CD14-positive monocyte (primary cell): ENCODE results near the gene NCAM1. TPM values are rescaled to one million over a fixed set of nuclear protein-coding genes. Genes with fewer than 3 reads are reported as not detected.

ENCODE experiments used
- DNase-seq, 3 donors: peaks; one replicate each; pipeline ENCODE4 v3.0.0-alpha.2; 2011 to 2022
- H2AFZ ChIP-seq: 2 replicates; pipeline ENCODE4 v1.6.0; 2012; ENCODE audit warnings: mild to moderate bottlenecking, low read depth, low read length, inconsistent platforms; ENCODE audit not compliant: insufficient read depth, poor library complexity, severe bottlenecking
- H3K27ac ChIP-seq, 2 donors: 1 replicate in 1 of 2; 2 replicates in 1 of 2; pipeline ENCODE4 v1.5.1; 2012 to 2013; ENCODE audit warnings: low read length in 2 of 2, control low read depth in 1 of 2, inconsistent platforms in 1 of 2, low read depth in 1 of 2, mild to moderate bottlenecking in 1 of 2
- H3K27me3 ChIP-seq, 2 donors: one replicate each; pipeline versions ENCODE4 v1.6.0 to v1.6.1; 2011 to 2013; ENCODE audit warnings: low read length in 2 of 2; ENCODE audit not compliant: control insufficient read depth in 2 of 2, insufficient read depth in 2 of 2
- H3K36me3 ChIP-seq, 2 donors: replicated peaks in 1 of 2; 1 replicate in 1 of 2; 2 replicates in 1 of 2; pipeline versions ENCODE4 v1.5.1 to v1.6.1; 2012 to 2013; ENCODE audit warnings: low read length in 2 of 2, control low read depth in 1 of 2, inconsistent platforms in 1 of 2, mild to moderate bottlenecking in 1 of 2; ENCODE audit not compliant: insufficient read depth in 2 of 2, control insufficient read depth in 1 of 2
- H3K4me1 ChIP-seq, 2 donors: 1 replicate in 1 of 2; 2 replicates in 1 of 2; pipeline versions ENCODE4 v1.5.1 to v1.6.1; 2012 to 2013; ENCODE audit warnings: low read length in 2 of 2, control low read depth in 1 of 2, inconsistent platforms in 1 of 2, mild to moderate bottlenecking in 1 of 2, moderate library complexity in 1 of 2; ENCODE audit not compliant: insufficient read depth in 2 of 2, control insufficient read depth in 1 of 2
- H3K4me2 ChIP-seq: replicated peaks from 2 replicates; pipeline ENCODE3; 2012; ENCODE audit warnings: low read length, moderate library complexity, mild to moderate bottlenecking; ENCODE audit not compliant: poor library complexity, severe bottlenecking; ENCODE audit errors: extremely low read depth
- H3K4me3 ChIP-seq, 3 experiments: fragments of 200-600 bp in 1 of 3; sonication (generic) in 1 of 3; replicated peaks in 1 of 3; 1 replicate in 2 of 3; 2 replicates in 1 of 3; pipeline ENCODE4 v1.5.1; 2011 to 2013; ENCODE audit warnings: low read length in 3 of 3, mild to moderate bottlenecking in 3 of 3, control low read depth in 2 of 3, low read depth in 2 of 3, inconsistent platforms in 1 of 3, moderate library complexity in 1 of 3
- H3K79me2 ChIP-seq: 2 replicates; pipeline ENCODE4 v1.6.0; 2012; ENCODE audit warnings: mild to moderate bottlenecking, control low read depth, inconsistent platforms, low read length, moderate library complexity; ENCODE audit not compliant: insufficient read depth
- H3K9ac ChIP-seq: 2 replicates; pipeline ENCODE4 v1.6.0; 2017; ENCODE audit warnings: low read length, mild to moderate bottlenecking; ENCODE audit not compliant: insufficient read depth, poor library complexity, severe bottlenecking
- H3K9me3 ChIP-seq, 2 donors: replicated peaks in 1 of 2; 1 replicate in 1 of 2; 2 replicates in 1 of 2; pipeline versions ENCODE4 v1.5.1 to v1.6.1; 2012 to 2013; ENCODE audit warnings: low read length in 2 of 2, control low read depth in 1 of 2; ENCODE audit not compliant: control insufficient read depth in 1 of 2, insufficient read depth in 1 of 2
- H4K20me1 ChIP-seq: 2 replicates; pipeline ENCODE4 v1.6.0; 2012; ENCODE audit warnings: mild to moderate bottlenecking, low read length, control low read depth, moderate library complexity; ENCODE audit not compliant: insufficient read depth
- H3K27ac Mint-ChIP-seq, 7 donors: one replicate each; pipeline ENCODE4 v1.8.0; 2020; ENCODE audit warnings: mild to moderate bottlenecking in 7 of 7, mixed read lengths in 7 of 7, moderate library complexity in 6 of 7, inconsistent platforms in 2 of 7
- H3K27me3 Mint-ChIP-seq, 3 donors: one replicate each; pipeline ENCODE4 v1.8.0; 2021 to 2022; ENCODE audit warnings: low read depth in 3 of 3, mild to moderate bottlenecking in 3 of 3, mixed read lengths in 3 of 3, moderate library complexity in 3 of 3, inconsistent platforms in 1 of 3
- H3K36me3 Mint-ChIP-seq, 2 donors: one replicate each; pipeline ENCODE4 v1.8.0; 2020; ENCODE audit warnings: mixed read lengths in 2 of 2, inconsistent platforms in 1 of 2, mild to moderate bottlenecking in 1 of 2
- H3K4me1 Mint-ChIP-seq: one replicate; pipeline ENCODE4 v1.8.0; 2020; ENCODE audit warnings: mild to moderate bottlenecking, mixed read lengths
- H3K4me3 Mint-ChIP-seq, 2 donors: one replicate each; pipeline ENCODE4 v1.8.0; 2020; ENCODE audit warnings: mild to moderate bottlenecking in 2 of 2, mixed read lengths in 2 of 2, moderate library complexity in 1 of 2
- H3K9me3 Mint-ChIP-seq, 7 donors: one replicate each; pipeline ENCODE4 v1.8.0; 2020 to 2022; ENCODE audit warnings: mixed read lengths in 7 of 7, mild to moderate bottlenecking in 6 of 7, moderate library complexity in 6 of 7, inconsistent platforms in 2 of 7
- CTCF ChIP-seq: fragments of 200-600 bp; IDR thresholded peaks from one replicate; pipeline ENCODE4 v1.8.0; 2022; ENCODE audit warnings: antibody characterized with exemption, mild to moderate bottlenecking
- WGBS: methylation state at CpG from one replicate; pipeline ENCODE4 v1.1.5; 2013; ENCODE audit warnings: missing lambda C conversion rate; ENCODE audit not compliant: insufficient coverage; 5-methylcytosine and 5-hydroxymethylcytosine counted together
- intact Hi-C, 2 donors: fragments of 100-400 bp; cut with micrococcal nuclease; formaldehyde crosslinking; loops; one replicate each; pipeline versions ENCODE4 v1.15.0 to v1.15.1; 2023
- polyA plus RNA-seq, 3 donors: library from polyadenylated mRNA; depleted of rRNA in 1 of 3; unstranded in 2 of 3; stranded (reverse) in 1 of 3; fragments of 300-500 nt in 2 of 3; fragments of >200 nt in 1 of 3; fragmentation: Illumina TruSeq in 2 of 3; gene quantifications; 1 replicate in 2 of 3; 2 replicates in 1 of 3; pipeline ENCODE4 v1.2.3, GENCODE V29; 2012 to 2021

The NCAM1 gene
- polyA plus RNA-seq, 3 donors, result 0.65 to 0.69 TPM; not detected in 1

DNA sequence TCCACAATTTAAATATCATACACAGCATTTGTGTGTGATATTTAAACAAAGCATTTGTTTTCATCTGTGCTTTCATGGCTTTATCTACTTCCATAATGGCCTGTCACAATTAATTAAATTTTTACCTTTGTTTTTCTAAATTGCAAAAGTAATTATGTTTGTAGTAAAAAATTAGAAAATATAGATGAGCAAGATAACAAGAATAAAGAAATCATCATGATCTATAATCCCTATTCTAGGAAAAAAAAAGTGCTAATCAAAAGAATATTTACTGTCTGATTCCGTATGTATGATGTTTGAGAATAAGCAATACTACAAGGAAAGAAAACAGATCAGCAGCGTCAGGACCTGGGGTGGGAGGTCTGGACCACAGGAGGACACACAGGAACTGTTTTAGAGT lies 149.9 kb downstream of the NCAM1 start:
- H3K27me3 Mint-ChIP-seq, result peaks cover 2 to 6% (median 3%) of the 10 kb centered on the region in 3 donors
- H2AFZ ChIP-seq, result no peak overlapping the region
- no peaks in the 10 kb centered on the region for H3K79me2 ChIP-seq
- H3K4me1 Mint-ChIP-seq, result peaks cover 3% of the 10 kb centered on the region
- no peak overlapping the region for H3K4me2 ChIP-seq
- H3K9ac ChIP-seq, result no peak overlapping the region
- H3K27ac Mint-ChIP-seq, result peak overlapping the region in 1 of 7 donors; percentile 55
- H3K4me1 ChIP-seq, result peaks cover 0 to 6% of the 10 kb centered on the region in 2 donors
- whole genome bisulfite sequencing, result 88% methylated on average over 2 of the region's 2 CpGs
- H3K9me3 Mint-ChIP-seq, result no peaks in the 10 kb centered on the region
- H3K36me3 ChIP-seq, result no peaks in the 10 kb centered on the region
- no peaks in the 10 kb centered on the region for H4K20me1 ChIP-seq
- TF ChIP-seq CTCF, result no peak
- intact Hi-C loops, result no loop called here
- no peak overlapping the region for H3K4me3 ChIP-seq
- H3K36me3 Mint-ChIP-seq, result no peaks in the 10 kb centered on the region
- no peak overlapping the region for H3K27ac ChIP-seq
- no peak overlapping the region for H3K4me3 Mint-ChIP-seq
- H3K27me3 ChIP-seq, result no peaks in the 10 kb centered on the region
- DNase-seq, result no peak
- H3K9me3 ChIP-seq, result no peaks in the 10 kb centered on the region

DNA sequence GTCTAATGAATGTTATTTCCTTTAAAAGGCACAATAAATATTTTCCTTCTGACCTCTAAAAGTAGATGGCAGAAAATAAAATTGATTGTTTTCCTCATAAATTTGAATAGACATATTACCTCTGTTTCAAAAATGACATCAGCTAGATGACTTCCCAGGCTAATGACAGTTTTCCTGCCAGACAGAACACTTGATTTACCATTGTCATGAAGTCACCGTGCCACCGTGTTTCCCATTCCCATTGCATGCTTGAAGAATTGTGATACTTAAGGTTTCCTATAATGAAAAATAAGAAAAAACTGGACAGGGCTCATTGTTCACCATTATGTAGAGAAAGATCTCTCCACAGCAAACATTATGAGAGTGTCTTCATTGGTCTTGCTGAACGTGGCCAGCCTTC lies 151.1 kb downstream of the NCAM1 start:
- Histone ChIP-seq H3K4me1 (peaks cover 0 to 6% of the 10 kb centered on the region in 2 donors), H3K9me3 (no peaks in the 10 kb centered on the region), H3K4me2 (no peak overlapping the region), H3K4me3 (no peak overlapping the region), H2AFZ (no peak overlapping the region), H3K27me3 (peaks cover 0 to 2% of the 10 kb centered on the region in 2 donors), H3K27ac (no peak overlapping the region), H4K20me1 (no peaks in the 10 kb centered on the region), H3K9ac (no peak overlapping the region), H3K36me3 (no peaks in the 10 kb centered on the region), H3K79me2 (no peaks in the 10 kb centered on the region)
- H3K27ac Mint-ChIP-seq, result no peak overlapping the region
- H3K4me3 Mint-ChIP-seq, result no peak overlapping the region
- H3K36me3 Mint-ChIP-seq, result no peaks in the 10 kb centered on the region
- H3K27me3 Mint-ChIP-seq, result peaks cover 2 to 6% (median 5%) of the 10 kb centered on the region in 3 donors
- DNase-seq, result no peak
- H3K4me1 Mint-ChIP-seq, result peaks cover 3% of the 10 kb centered on the region
- intact Hi-C loops, result no loop called here
- H3K9me3 Mint-ChIP-seq, result no peaks in the 10 kb centered on the region
- no CpG with 5 or more reads among the region's 3 CpGs for WGBS
- no peak for TF ChIP-seq CTCF
